HepG2 (cell line): ENCODE data around the gene PYCR2. TPM values are rescaled to one million over a fixed set of nuclear protein-coding genes. Genes with fewer than 3 reads are reported as not detected.
A peak's percentile ranks its signal among the peaks of the same experiment; 100 is the strongest.

Source experiments
- ARHGAP35 ChIP-seq: sonication (generic); formaldehyde crosslinking; IDR thresholded peaks from 2 replicates; pipeline ENCODE4 v1.9.0; 2022; ENCODE audit warnings: mild to moderate bottlenecking, inconsistent platforms, moderate library complexity, missing genetic modification reagents, borderline replicate concordance
- BCL3 ChIP-seq: sonication (generic); formaldehyde crosslinking; IDR thresholded peaks from 2 replicates; pipeline ENCODE4 v1.5.1; 2020; ENCODE audit warnings: mild to moderate bottlenecking, missing genetic modification reagents, moderate library complexity
- FOXA3 ChIP-seq: IDR thresholded peaks from 2 replicates; pipeline ENCODE4 v1.6.1; 2016; ENCODE audit warnings: missing genetic modification reagents, missing compliant biosample characterization
- HDAC2 ChIP-seq: sonication (generic); formaldehyde crosslinking; IDR thresholded peaks from 2 replicates; pipeline ENCODE4 v1.4.0; 2020; ENCODE audit warnings: missing genetic modification reagents
- MED1 ChIP-seq: sonication (generic); formaldehyde crosslinking; IDR thresholded peaks from 2 replicates; pipeline ENCODE4 v1.4.0; 2020; ENCODE audit warnings: missing genetic modification reagents
- MXD4 ChIP-seq: IDR thresholded peaks from 2 replicates; pipeline ENCODE4 v1.6.1; 2016; ENCODE audit warnings: mild to moderate bottlenecking, missing biosample characterization, missing genetic modification reagents
- SOX5 ChIP-seq: IDR thresholded peaks from 2 replicates; pipeline ENCODE4 v1.6.1; 2016; ENCODE audit warnings: borderline replicate concordance
- TIGD3 ChIP-seq: sonication (generic); formaldehyde crosslinking; IDR thresholded peaks from 2 replicates; pipeline ENCODE4 v1.5.1; 2020; ENCODE audit warnings: mild to moderate bottlenecking, missing genetic modification reagents, borderline replicate concordance
- XRCC5 ChIP-seq: fragments of 200-400 bp; formaldehyde crosslinking; optimal IDR thresholded peaks from 2 replicates; pipeline ENCODE3; 2017; ENCODE audit warnings: mild to moderate bottlenecking, low read length
- ZBTB20 ChIP-seq: sonication (generic); formaldehyde crosslinking; IDR thresholded peaks from 2 replicates; pipeline ENCODE4 v1.8.1; 2023; ENCODE audit warnings: missing genetic modification reagents, low read depth, mild to moderate bottlenecking, borderline replicate concordance
- ZFX ChIP-seq: sonication (generic); formaldehyde crosslinking; IDR thresholded peaks from 2 replicates; pipeline ENCODE4 v1.4.0; 2020; ENCODE audit warnings: mild to moderate bottlenecking, low read depth, missing genetic modification reagents, moderate library complexity
- ZNF280D ChIP-seq: sonication (generic); formaldehyde crosslinking; IDR thresholded peaks from 2 replicates; pipeline ENCODE4 v1.5.1; 2020; ENCODE audit warnings: mild to moderate bottlenecking, missing genetic modification reagents
- polyA plus RNA-seq, 8 experiments: library from polyadenylated mRNA; depleted of rRNA in 3 of 8; stranded (reverse) in 7 of 8; unstranded in 1 of 8; fragments of >200 nt; fragmentation: Illumina TruSeq in 4 of 8; extraction: Trizol in 4 of 8; gene quantifications; 2 replicates each; pipeline versions ENCODE4 v1.2.1 to v1.2.3, GENCODE V29; 2011 to 2016; ENCODE audit warnings: low read depth in 4 of 8, missing spikeins in 1 of 8, mixed read lengths in 1 of 8; ENCODE audit not compliant: insufficient read depth in 1 of 8
- total RNA-seq, 5 experiments: library from RNA; depleted of rRNA; stranded (reverse); fragments of >200 nt; fragmentation: Illumina TruSeq; extraction: Trizol; gene quantifications; 2 replicates each; pipeline ENCODE4 v1.2.3, GENCODE V29; 2016; ENCODE audit warnings: low read depth in 1 of 5
- TF ChIP-seq, protein P1 (sequence below): sonication (generic); formaldehyde crosslinking; IDR thresholded peaks from 2 replicates; pipeline ENCODE4 v1.5.0; 2020; ENCODE audit warnings: mild to moderate bottlenecking, missing genetic modification reagents, moderate library complexity
- TF ChIP-seq, protein P2 (sequence below): sonication (generic); formaldehyde crosslinking; IDR thresholded peaks from 2 replicates; pipeline ENCODE4 v1.5.0; 2020; ENCODE audit warnings: missing genetic modification reagents
- TF ChIP-seq, protein P3 (sequence below): sonication (generic); formaldehyde crosslinking; IDR thresholded peaks from 2 replicates; pipeline ENCODE4 v1.4.0; 2020; ENCODE audit warnings: missing genetic modification reagents

The PYCR2 gene
- total and polyA plus RNA-seq, 2 of the 13 experiments (the other 11 are each of a cell fraction or from before 2014, with no cell fraction given) = 47.2 to 47.8 TPM

GRCh38 chr1:225896937-225897549, 27.0 kb downstream of the PYCR2 start (continued):
- TF ChIP-seq, protein P1, sequence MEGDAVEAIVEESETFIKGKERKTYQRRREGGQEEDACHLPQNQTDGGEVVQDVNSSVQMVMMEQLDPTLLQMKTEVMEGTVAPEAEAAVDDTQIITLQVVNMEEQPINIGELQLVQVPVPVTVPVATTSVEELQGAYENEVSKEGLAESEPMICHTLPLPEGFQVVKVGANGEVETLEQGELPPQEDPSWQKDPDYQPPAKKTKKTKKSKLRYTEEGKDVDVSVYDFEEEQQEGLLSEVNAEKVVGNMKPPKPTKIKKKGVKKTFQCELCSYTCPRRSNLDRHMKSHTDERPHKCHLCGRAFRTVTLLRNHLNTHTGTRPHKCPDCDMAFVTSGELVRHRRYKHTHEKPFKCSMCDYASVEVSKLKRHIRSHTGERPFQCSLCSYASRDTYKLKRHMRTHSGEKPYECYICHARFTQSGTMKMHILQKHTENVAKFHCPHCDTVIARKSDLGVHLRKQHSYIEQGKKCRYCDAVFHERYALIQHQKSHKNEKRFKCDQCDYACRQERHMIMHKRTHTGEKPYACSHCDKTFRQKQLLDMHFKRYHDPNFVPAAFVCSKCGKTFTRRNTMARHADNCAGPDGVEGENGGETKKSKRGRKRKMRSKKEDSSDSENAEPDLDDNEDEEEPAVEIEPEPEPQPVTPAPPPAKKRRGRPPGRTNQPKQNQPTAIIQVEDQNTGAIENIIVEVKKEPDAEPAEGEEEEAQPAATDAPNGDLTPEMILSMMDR = peak; percentile 33; the same call in 1 of the 2 replicates
- TF ChIP-seq SOX5 (CRISPR knock-in tag) = peak; percentile 14; the same call in 1 of the 2 replicates
- TF ChIP-seq XRCC5 = peak; percentile 18
- TF ChIP-seq, protein P2, sequence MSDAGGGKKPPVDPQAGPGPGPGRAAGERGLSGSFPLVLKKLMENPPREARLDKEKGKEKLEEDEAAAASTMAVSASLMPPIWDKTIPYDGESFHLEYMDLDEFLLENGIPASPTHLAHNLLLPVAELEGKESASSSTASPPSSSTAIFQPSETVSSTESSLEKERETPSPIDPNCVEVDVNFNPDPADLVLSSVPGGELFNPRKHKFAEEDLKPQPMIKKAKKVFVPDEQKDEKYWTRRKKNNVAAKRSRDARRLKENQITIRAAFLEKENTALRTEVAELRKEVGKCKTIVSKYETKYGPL = no peak
- peak; percentile 46 for TF ChIP-seq MED1 (CRISPR knock-in tag)
- TF ChIP-seq ZNF280D (CRISPR knock-in tag) = 0 out of 2 replicates have a peak, but pooled peaks have one; percentile 19
- TF ChIP-seq MXD4 (CRISPR knock-in tag) = 0 out of 2 replicates have a peak, but pooled peaks have one; percentile 36
- peak; percentile 36; the same call in 1 of the 2 replicates for TF ChIP-seq ZFX (CRISPR knock-in tag)
- 0 out of 2 replicates have a peak, but pooled peaks have one; percentile 25 for TF ChIP-seq ZBTB20 (CRISPR knock-in tag)
- TF ChIP-seq, protein P3, sequence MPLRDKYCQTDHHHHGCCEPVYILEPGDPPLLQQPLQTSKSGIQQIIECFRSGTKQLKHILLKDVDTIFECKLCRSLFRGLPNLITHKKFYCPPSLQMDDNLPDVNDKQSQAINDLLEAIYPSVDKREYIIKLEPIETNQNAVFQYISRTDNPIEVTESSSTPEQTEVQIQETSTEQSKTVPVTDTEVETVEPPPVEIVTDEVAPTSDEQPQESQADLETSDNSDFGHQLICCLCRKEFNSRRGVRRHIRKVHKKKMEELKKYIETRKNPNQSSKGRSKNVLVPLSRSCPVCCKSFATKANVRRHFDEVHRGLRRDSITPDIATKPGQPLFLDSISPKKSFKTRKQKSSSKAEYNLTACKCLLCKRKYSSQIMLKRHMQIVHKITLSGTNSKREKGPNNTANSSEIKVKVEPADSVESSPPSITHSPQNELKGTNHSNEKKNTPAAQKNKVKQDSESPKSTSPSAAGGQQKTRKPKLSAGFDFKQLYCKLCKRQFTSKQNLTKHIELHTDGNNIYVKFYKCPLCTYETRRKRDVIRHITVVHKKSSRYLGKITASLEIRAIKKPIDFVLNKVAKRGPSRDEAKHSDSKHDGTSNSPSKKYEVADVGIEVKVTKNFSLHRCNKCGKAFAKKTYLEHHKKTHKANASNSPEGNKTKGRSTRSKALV = peak; percentile 55; the same call in 1 of the 2 replicates
- peak; percentile 29; the same call in 1 of the 2 replicates for TF ChIP-seq ARHGAP35 (CRISPR knock-in tag)
- peak; percentile 8; the same call in 1 of the 2 replicates for TF ChIP-seq FOXA3
- TF ChIP-seq TIGD3 (CRISPR knock-in tag) = 0 out of 2 replicates have a peak, but pooled peaks have one; percentile 40
- TF ChIP-seq BCL3 (CRISPR knock-in tag) = 0 out of 2 replicates have a peak, but pooled peaks have one; percentile 35
- TF ChIP-seq HDAC2 = peak; percentile 65; the same call in 1 of the 2 replicates
